MM.1S (cell line): Measurements from ENCODE around the gene SEPTIN11.

Experiments used
- EZH2 ChIP-seq: fragments of 300-600 bp; sonication (generic); optimal IDR thresholded peaks from 2 replicates; pipeline ENCODE3; 2017; ENCODE audit warnings: low read depth, mild to moderate bottlenecking, antibody characterized with exemption, low read length, mixed read lengths
- EZH2phosphoT487 ChIP-seq: fragments of 300-600 bp; sonication (generic); IDR thresholded peaks from 2 replicates; pipeline ENCODE4 v1.6.1; 2018; ENCODE audit warnings: antibody characterized with exemption, low read length
- TF ChIP-seq, protein P1 (sequence below): fragments of 300-600 bp; sonication (generic); IDR thresholded peaks from 2 replicates; pipeline ENCODE4 v1.5.1; 2016; ENCODE audit warnings: antibody characterized with exemption, low read length, mixed read lengths

DNA sequence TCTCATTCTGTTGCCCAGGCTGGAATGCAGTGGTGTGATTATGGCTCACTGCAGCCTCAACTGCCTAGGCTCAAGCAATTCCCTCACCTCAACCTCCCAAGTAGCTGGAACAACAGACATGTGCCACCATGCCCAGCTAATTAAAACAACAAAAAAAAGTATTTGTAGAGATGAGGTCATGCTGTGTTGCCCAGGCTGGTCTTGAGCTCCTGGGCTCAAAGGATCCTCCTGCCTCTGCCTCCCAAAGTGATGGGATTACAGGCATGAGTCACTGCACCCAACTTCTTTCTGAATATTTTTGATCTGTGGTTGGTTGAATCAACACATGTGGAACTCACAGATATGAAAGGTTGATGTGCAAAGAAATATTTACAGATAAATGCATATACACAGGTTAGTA, 18.5 kb upstream of the SEPTIN11 start:
- TF ChIP-seq EZH2phosphoT487 (no peak), EZH2 (no peak)
- TF ChIP-seq, protein P1, sequence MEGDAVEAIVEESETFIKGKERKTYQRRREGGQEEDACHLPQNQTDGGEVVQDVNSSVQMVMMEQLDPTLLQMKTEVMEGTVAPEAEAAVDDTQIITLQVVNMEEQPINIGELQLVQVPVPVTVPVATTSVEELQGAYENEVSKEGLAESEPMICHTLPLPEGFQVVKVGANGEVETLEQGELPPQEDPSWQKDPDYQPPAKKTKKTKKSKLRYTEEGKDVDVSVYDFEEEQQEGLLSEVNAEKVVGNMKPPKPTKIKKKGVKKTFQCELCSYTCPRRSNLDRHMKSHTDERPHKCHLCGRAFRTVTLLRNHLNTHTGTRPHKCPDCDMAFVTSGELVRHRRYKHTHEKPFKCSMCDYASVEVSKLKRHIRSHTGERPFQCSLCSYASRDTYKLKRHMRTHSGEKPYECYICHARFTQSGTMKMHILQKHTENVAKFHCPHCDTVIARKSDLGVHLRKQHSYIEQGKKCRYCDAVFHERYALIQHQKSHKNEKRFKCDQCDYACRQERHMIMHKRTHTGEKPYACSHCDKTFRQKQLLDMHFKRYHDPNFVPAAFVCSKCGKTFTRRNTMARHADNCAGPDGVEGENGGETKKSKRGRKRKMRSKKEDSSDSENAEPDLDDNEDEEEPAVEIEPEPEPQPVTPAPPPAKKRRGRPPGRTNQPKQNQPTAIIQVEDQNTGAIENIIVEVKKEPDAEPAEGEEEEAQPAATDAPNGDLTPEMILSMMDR, result no peak
